Measurements from ENCODE around the gene LRRC36. TPM values are rescaled to one million over a fixed set of nuclear protein-coding genes. Genes with fewer than 3 reads are reported as not detected.

The LRRC36 gene
- total RNA-seq, 2 experiments from 2014 or later: 0.51 to 0.66 TPM

- no peak overlapping the region for H3K4me3 Mint-ChIP-seq
- H3K9me3 Mint-ChIP-seq (ENCODE audit: low read depth): no peaks in the 10 kb centered on the region
- no peak for ATAC-seq
- DNase-seq: no peak
- H3K27me3 Mint-ChIP-seq: peaks cover 20% of the 10 kb centered on the region
- POLR2A ChIA-PET: no interaction called here
- H3K36me3 Mint-ChIP-seq (ENCODE audit: low read depth): no peaks in the 10 kb centered on the region
- H3K4me1 Mint-ChIP-seq: peaks cover 5% of the 10 kb centered on the region
- CTCF ChIA-PET: interaction anchor here (1.6 kb wide), 1 partner anchor 8 kb away, joined by 3 read pairs; no protein-coding TSS in a partner anchor
- intact Hi-C loops (cut with DNase I, micrococcal nuclease): loop anchor here in 1 of 2 experiments (10.0 kb wide), 1 partner anchor 445 kb away; no protein-coding TSS in a partner anchor
- H3K27ac Mint-ChIP-seq: no peak overlapping the region
These were observed 93.3 kb downstream of the LRRC36 start for GRCh38 chr16:67419931-67420330.

GRCh38 chr16:67421030-67421429, 94.4 kb downstream of the LRRC36 start:
- Mint-ChIP-seq H3K4me1 (peaks cover 3% of the 10 kb centered on the region), H3K27me3 (peaks cover 19% of the 10 kb centered on the region), H3K36me3 (ENCODE audit: low read depth) (no peaks in the 10 kb centered on the region), H3K27ac (no peak overlapping the region), H3K4me3 (no peak overlapping the region), H3K9me3 (ENCODE audit: low read depth) (no peaks in the 10 kb centered on the region)
- POLR2A ChIA-PET: no interaction called here
- DNase-seq (no peak), ATAC-seq (no peak)
- CTCF ChIA-PET: interaction anchor here (0.7 to 1.6 kb wide), 4 partner anchors 9 to 71 kb away, joined by 3 to 4 read pairs (median 4); no protein-coding TSS in a partner anchor
- intact Hi-C loops (cut with DNase I, micrococcal nuclease): no loop called here

- peaks cover 21% of the 10 kb centered on the region for H3K27me3 Mint-ChIP-seq
- intact Hi-C loops (cut with DNase I, micrococcal nuclease): no loop called here
- H3K27ac Mint-ChIP-seq: no peak overlapping the region
- H3K36me3 Mint-ChIP-seq (ENCODE audit: low read depth): no peaks in the 10 kb centered on the region
- H3K4me1 Mint-ChIP-seq: no peaks in the 10 kb centered on the region
- CTCF ChIA-PET: interaction anchor here (1.0 to 1.2 kb wide), 2 partner anchors 25 to 157 kb away, joined by 3 to 4 read pairs; no protein-coding TSS in a partner anchor
- DNase-seq (no peak), ATAC-seq (no peak)
- POLR2A ChIA-PET: no interaction called here
- no peak overlapping the region for H3K4me3 Mint-ChIP-seq
- H3K9me3 Mint-ChIP-seq (ENCODE audit: low read depth): no peaks in the 10 kb centered on the region
These were observed 96.4 kb downstream of the LRRC36 start for GRCh38 chr16:67423015-67423414.

- H3K4me1 Mint-ChIP-seq: no peaks in the 10 kb centered on the region
- H3K36me3 Mint-ChIP-seq (ENCODE audit: low read depth): no peaks in the 10 kb centered on the region
- intact Hi-C loops (cut with DNase I, micrococcal nuclease): no loop called here
- H3K27ac Mint-ChIP-seq: no peak overlapping the region
- no peak overlapping the region for H3K4me3 Mint-ChIP-seq
- ChIA-PET POLR2A (no interaction called here), CTCF (interaction anchor here (0.7 to 1.5 kb wide), 4 partner anchors 24 to 157 kb away, joined by 3 to 8 read pairs (median 4); no protein-coding TSS in a partner anchor)
- no peak for DNase-seq
- peaks cover 24% of the 10 kb centered on the region for H3K27me3 Mint-ChIP-seq
- no peaks in the 10 kb centered on the region for H3K9me3 Mint-ChIP-seq (ENCODE audit: low read depth)
- ATAC-seq: no peak
These were observed 97.1 kb downstream of the LRRC36 start for GRCh38 chr16:67423611-67424260.

- no peaks in the 10 kb centered on the region for H3K9me3 Mint-ChIP-seq (ENCODE audit: low read depth)
- POLR2A ChIA-PET: no interaction called here
- H3K4me1 Mint-ChIP-seq: no peaks in the 10 kb centered on the region
- CTCF ChIA-PET: interaction anchor here (0.7 to 1.5 kb wide), 2 partner anchors 25 to 41 kb away, joined by 3 to 8 read pairs; no protein-coding TSS in a partner anchor
- intact Hi-C loops (cut with DNase I, micrococcal nuclease): no loop called here
- no peak for DNase-seq
- H3K27ac Mint-ChIP-seq: no peak overlapping the region
- no peak overlapping the region for H3K4me3 Mint-ChIP-seq
- H3K27me3 Mint-ChIP-seq: peaks cover 28% of the 10 kb centered on the region
- ATAC-seq: no peak
- no peaks in the 10 kb centered on the region for H3K36me3 Mint-ChIP-seq (ENCODE audit: low read depth)
These were observed 97.6 kb downstream of the LRRC36 start for GRCh38 chr16:67424261-67424615.

GRCh38 chr16:67425061-67425460, 98.4 kb downstream of the LRRC36 start:
- ATAC-seq: no peak

GRCh38 chr16:67425580-67425979, 99.0 kb downstream of the LRRC36 start:
- no peak for ATAC-seq
- intact Hi-C loops (cut with DNase I, micrococcal nuclease): no loop called here
- no peaks in the 10 kb centered on the region for H3K36me3 Mint-ChIP-seq (ENCODE audit: low read depth)
- H3K4me3 Mint-ChIP-seq: no peak overlapping the region
- ChIA-PET POLR2A (no interaction called here), CTCF (interaction anchor here (1.0 to 2.0 kb wide), 5 partner anchors 7 to 40 kb away, joined by 3 to 8 read pairs (median 5); no protein-coding TSS in a partner anchor)
- no peak for DNase-seq
- peaks cover 3% of the 10 kb centered on the region for H3K4me1 Mint-ChIP-seq
- H3K27me3 Mint-ChIP-seq: peaks cover 33% of the 10 kb centered on the region
- H3K9me3 Mint-ChIP-seq (ENCODE audit: low read depth): no peaks in the 10 kb centered on the region
- no peak overlapping the region for H3K27ac Mint-ChIP-seq

More at GRCh38 chr16:67425061-67425460, 98.4 kb downstream of the LRRC36 start:
- DNase-seq: no peak
- Mint-ChIP-seq H3K4me1 (no peaks in the 10 kb centered on the region), H3K4me3 (no peak overlapping the region), H3K36me3 (ENCODE audit: low read depth) (no peaks in the 10 kb centered on the region), H3K9me3 (ENCODE audit: low read depth) (no peaks in the 10 kb centered on the region), H3K27ac (no peak overlapping the region), H3K27me3 (peaks cover 30% of the 10 kb centered on the region)
- CTCF ChIA-PET: interaction anchor here (1.0 to 2.0 kb wide), 2 partner anchors 23 to 41 kb away, joined by 3 to 4 read pairs; no protein-coding TSS in a partner anchor
- intact Hi-C loops (cut with DNase I, micrococcal nuclease): no loop called here
- POLR2A ChIA-PET: no interaction called here

- H3K9me3 Mint-ChIP-seq (ENCODE audit: low read depth): no peaks in the 10 kb centered on the region
- H3K36me3 Mint-ChIP-seq (ENCODE audit: low read depth): no peaks in the 10 kb centered on the region
- H3K27me3 Mint-ChIP-seq: peaks cover 33% of the 10 kb centered on the region
- ChIA-PET POLR2A (interaction anchor here (1.4 kb wide), 1 partner anchor 11 kb away, joined by 5 read pairs; no protein-coding TSS in a partner anchor), CTCF (interaction anchor here (1.0 to 2.0 kb wide), 6 partner anchors 8 to 148 kb away, joined by 3 to 8 read pairs (median 6); no protein-coding TSS in a partner anchor)
- intact Hi-C loops (cut with DNase I, micrococcal nuclease): no loop called here
- H3K4me3 Mint-ChIP-seq: no peak overlapping the region
- peaks cover 3% of the 10 kb centered on the region for H3K4me1 Mint-ChIP-seq
- ATAC-seq (no peak), DNase-seq (no peak)
- no peak overlapping the region for H3K27ac Mint-ChIP-seq
These were observed 99.4 kb downstream of the LRRC36 start for GRCh38 chr16:67426022-67426421.

GRCh38 chr16:67426950-67427349, 100.3 kb downstream of the LRRC36 start:
- POLR2A ChIA-PET: interaction anchor here (1.4 kb wide), 1 partner anchor 12 kb away, joined by 5 read pairs; no protein-coding TSS in a partner anchor
- H3K36me3 Mint-ChIP-seq (ENCODE audit: low read depth): no peaks in the 10 kb centered on the region
- ATAC-seq: no peak
- CTCF ChIA-PET: interaction anchor here (0.5 to 2.5 kb wide), 23 partner anchors 9 to 430 kb away, joined by 3 to 11 read pairs (median 4); no protein-coding TSS in a partner anchor
- H3K27me3 Mint-ChIP-seq: peaks cover 36% of the 10 kb centered on the region
- DNase-seq: no peak
- no peaks in the 10 kb centered on the region for H3K9me3 Mint-ChIP-seq (ENCODE audit: low read depth)
- intact Hi-C loops (cut with DNase I, micrococcal nuclease): no loop called here
- no peak overlapping the region for H3K4me3 Mint-ChIP-seq
- no peak overlapping the region for H3K27ac Mint-ChIP-seq
- H3K4me1 Mint-ChIP-seq: peaks cover 9% of the 10 kb centered on the region

GRCh38 chr16:67428146-67428731, 101.6 kb downstream of the LRRC36 start:
- Mint-ChIP-seq H3K27me3 (peaks cover 39% of the 10 kb centered on the region), H3K4me1 (peaks cover 12% of the 10 kb centered on the region), H3K9me3 (ENCODE audit: low read depth) (no peaks in the 10 kb centered on the region), H3K4me3 (no peak overlapping the region), H3K36me3 (ENCODE audit: low read depth) (no peaks in the 10 kb centered on the region), H3K27ac (no peak overlapping the region)
- ChIA-PET POLR2A (interaction anchor here (0.5 kb wide), 1 partner anchor 394 kb away, joined by 6 read pairs; no protein-coding TSS in a partner anchor), CTCF (interaction anchor here (0.6 to 2.5 kb wide), 33 partner anchors 8 to 612 kb away, joined by 3 to 34 read pairs (median 4); partner anchors contain the start of genes ATP6V0D1, CTCF and TPPP3)
- ATAC-seq (peak; percentile 78), DNase-seq (peak; percentile 81)
- intact Hi-C loops (cut with DNase I, micrococcal nuclease): loop anchor here (1.0 to 2.0 kb wide), 3 partner anchors 19 to 37 kb away; no protein-coding TSS in a partner anchor

- Mint-ChIP-seq H3K4me3 (peak overlapping the region; percentile 39), H3K27ac (no peak overlapping the region), H3K9me3 (ENCODE audit: low read depth) (no peaks in the 10 kb centered on the region), H3K4me1 (peaks cover 12% of the 10 kb centered on the region), H3K27me3 (peaks cover 35% of the 10 kb centered on the region), H3K36me3 (ENCODE audit: low read depth) (no peaks in the 10 kb centered on the region)
- intact Hi-C loops (cut with DNase I, micrococcal nuclease): loop anchor here in 1 of 2 experiments (2.0 kb wide), 1 partner anchor 36 kb away; no protein-coding TSS in a partner anchor
- CTCF ChIA-PET: interaction anchor here (0.5 to 2.5 kb wide), 11 partner anchors 14 to 190 kb away, joined by 3 to 34 read pairs (median 6); partner anchors contain the start of genes ATP6V0D1 and TPPP3
- no peak for ATAC-seq
- POLR2A ChIA-PET: no interaction called here
- DNase-seq: no peak
These were observed 102.6 kb downstream of the LRRC36 start for GRCh38 chr16:67429053-67429798.
